Embryonic facial prominence (tissue), 1 donor: ENCODE data around the gene FRMPD1.

Source experiments
- DNase-seq: peaks from one replicate; pipeline ENCODE4 v3.0.0-alpha.2; 2016; ENCODE audit errors: extremely low spot score

FRMPD1 gene

DNA sequence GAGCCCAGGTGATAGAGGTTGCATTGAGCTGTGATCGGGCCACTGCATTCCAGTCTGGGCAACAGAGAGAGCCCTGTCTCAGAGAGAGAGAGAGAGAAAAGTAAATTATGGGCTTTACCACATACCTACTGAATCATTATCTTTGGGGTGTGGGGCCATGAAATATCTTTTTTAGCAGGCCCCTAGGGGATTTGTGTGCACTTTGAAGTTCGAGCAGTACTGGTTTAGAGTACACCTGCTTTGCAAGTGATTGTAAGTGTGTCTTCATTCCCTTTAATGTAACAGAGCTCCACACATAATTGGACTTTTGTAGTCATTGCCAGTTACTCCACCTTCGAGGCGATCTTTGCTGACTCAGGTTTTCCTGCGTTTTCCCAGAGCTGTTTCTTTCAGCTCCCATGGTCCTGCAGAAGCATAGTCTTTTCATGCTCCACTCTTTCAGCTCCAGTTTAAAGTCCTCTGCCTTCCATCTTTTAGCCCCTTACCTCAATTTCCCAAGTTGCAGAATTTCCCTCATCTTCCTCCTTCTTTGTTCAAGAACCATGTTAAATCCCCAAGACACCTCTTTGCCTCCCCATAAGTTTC is 24.0 kb upstream of the FRMPD1 start:
- DNase-seq = no peak

DNA sequence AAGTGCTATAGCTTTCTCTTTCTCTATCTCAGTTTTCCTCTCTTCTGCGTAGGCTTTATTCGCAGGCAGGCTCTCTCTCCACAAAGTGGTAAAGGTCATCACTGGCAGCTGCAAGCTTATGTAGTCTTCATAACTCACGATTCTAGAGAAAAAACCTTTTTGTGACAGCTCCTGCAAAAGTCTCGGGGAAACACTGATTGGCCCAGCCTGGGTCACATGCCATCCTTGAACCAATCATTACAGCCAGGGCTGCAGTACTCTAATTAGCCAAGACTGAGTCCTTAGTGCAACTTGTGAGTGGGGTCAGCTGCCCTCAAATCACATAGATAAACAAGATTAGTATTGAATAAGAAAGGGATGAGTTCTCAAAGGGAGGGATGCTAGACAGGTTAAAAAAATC is 18.3 kb upstream of the FRMPD1 start:
- no peak for DNase-seq

GRCh38 chr9:37635808-37636207 is 14.9 kb upstream of the FRMPD1 start:
- DNase-seq = no peak

DNA sequence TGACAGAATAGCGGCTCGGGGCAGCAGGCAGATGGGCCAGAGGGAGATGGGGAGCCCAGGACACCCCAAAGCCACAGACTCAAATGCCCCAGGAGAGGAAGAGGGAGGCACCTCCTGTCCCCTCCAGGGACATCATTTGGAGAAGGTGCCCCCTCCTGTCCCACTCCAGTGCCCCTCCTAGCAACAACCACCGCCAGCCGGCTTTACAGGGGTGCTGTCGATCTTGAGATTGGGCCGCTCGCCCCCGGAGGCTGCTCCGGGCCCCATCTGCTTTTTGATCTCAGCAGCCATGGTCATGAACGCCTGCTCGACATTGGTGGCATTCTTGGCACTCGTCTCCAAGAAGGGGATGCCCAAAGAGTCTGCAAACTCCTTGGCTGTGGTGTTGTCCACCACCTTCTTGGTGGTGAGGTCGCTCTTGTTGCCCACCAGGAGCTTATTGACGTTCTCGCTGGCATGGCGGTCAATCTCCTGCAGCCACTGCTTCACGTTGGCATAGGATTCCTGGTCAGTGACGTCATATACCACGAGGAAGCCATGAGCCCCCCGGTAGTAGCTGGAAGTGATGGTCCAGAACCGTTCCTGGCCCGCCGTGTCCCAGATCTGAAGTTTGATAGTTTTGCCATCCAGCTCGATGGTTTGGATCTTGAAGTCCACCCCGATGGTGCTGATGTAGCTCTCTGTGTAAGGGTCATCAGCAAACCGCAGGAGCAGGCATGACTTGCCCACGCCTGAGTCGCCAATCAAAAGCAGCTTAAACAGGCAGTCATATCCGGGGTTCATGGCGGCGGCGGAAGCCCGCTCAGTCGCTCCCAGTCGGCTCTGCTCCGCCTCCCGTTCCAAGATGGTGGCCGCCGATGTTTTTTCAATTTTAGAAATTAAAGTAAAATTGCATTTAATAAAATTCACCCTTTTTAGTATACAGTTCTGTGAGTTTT is 14.0 kb upstream of the FRMPD1 start:
- no peak for DNase-seq

DNA sequence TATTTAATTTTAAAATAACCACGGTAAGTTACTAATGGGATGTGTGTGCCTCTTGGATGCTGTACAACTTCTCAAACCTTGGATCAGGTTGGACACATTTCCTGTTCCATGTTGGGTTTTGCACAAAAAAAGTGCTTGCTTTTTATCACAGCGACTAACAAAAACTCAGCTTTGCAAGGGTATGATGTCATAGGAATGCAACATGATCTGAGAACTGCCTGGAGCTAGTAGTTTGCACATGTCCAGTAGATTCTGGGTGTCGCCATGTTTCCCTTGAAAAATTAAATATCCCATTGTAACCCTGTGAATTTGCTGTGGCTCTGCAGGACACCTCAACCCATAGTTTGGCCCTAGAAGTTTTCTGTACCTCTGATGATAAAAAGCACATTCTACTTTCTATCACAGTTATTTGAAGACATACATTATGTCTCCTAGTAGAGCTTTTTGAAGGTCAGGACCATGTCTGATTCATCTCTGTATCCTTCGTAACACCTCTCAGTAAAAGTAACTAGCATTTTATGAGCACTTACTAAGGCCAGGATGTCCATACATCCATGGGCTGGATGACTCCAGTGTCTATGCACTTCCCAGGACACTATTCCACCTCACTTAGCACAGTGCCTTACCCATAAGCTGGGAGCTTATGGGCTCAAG is 11.5 kb upstream of the FRMPD1 start:
- no peak for DNase-seq

GRCh38 chr9:37639841-37640240 is 10.9 kb upstream of the FRMPD1 start:
- no peak for DNase-seq

- no peak for DNase-seq
Measured at GRCh38 chr9:37640246-37640645, 10.5 kb upstream of the FRMPD1 start.

GRCh38 chr9:37641331-37641730 is 9.4 kb upstream of the FRMPD1 start:
- no peak for DNase-seq

GRCh38 chr9:37643214-37643613 is 7.5 kb upstream of the FRMPD1 start:
- DNase-seq = no peak

DNA sequence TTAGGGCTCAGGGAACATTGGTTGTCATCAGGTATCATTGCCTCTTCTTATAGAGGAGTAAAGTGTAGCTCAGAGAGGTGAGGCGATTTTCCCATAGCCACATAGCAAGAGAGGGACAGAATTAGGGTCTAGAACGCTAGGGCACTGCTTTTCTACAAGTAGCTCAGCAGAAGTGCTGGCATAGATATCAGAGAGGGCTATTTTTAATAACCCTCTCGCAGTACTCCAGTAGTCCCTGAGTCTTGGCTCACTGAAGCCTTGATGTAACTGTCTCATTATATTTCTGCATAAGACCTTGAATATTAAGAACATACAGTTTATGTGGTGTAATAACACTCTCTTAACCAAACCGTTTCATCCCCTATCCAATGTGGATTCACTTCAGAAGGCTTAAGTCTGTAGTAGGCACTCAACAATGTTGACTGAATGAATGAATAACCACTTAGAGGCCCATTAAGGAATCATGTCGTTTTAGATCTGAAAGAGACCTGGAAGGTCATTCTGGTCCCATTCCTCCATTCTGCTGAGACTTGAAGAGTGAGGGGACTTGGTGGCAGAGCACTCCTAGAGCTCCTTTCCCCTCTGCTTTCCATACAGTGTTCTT is 4.7 kb upstream of the FRMPD1 start:
- no peak for DNase-seq

DNA sequence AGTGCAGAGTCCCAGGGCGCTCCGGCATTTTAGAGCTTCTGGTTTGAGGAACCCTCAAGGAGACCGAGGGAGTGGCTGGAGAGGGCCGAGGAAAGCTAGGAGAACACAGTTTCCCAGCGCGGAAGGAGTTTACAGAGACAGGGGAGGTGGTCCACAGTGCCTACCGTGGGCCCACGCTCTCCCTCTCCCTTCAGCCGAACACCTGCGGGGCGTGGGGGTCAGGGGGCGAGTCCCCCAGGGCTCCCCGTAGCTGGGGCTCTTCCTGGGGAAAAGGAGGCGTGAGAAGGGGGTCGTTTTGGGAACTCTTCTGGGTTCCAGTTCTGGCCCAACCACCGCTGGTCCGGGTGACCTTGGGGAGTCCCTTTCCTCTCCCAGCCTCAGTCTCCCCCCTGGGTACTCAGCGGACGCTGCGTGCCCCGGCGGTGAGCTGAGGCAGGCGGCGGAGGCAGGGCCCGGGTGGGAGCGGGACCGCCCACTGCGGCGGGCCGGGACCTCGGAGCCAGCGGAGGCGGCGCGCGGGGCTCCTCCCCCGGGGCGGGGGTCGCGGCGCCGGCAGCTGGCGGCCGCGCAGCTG is 368 bp upstream of the FRMPD1 start:
- no peak for DNase-seq

DNA sequence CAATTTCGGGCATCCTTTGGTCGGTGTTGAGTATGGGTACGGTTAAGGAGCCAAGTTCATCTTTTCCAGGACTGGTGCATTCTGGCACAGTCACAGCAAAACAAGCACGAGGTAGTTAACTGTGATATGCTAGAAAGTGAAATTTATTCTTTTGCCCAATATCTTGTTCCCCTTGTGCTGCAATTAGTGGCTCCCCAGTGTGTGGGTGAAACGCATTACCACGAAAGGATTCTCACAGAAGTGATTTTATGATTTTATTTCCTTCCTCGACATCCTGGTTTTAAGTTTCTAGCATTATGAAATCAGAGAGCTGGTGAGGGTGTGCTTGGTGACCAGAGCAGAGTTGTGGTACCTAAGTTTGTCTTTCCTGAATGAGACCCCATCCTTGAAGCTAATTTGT is 1.5 kb downstream of the FRMPD1 start:
- no peak for DNase-seq

DNA sequence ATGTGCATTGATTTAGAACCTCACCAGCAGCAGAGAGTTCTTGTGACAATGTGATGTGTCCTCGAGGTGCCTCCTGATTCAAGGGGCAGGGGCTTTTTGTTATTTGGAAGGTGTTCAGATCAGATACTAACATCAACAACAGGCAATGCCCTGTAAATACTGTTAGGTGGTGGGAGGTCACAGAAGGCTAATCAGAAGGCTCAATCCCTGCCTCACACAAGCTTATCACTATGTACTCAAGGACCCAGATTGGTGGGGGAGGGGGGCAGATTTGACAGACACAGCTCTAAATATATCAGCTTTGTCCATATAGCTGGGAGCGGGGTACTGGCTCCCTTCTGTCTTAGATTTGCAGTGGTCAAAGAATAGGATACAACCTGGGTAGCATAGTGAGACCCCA is 2.6 kb downstream of the FRMPD1 start:
- no peak for DNase-seq

- DNase-seq = peak; percentile 29
Measured at GRCh38 chr9:37656936-37657335, 6.2 kb downstream of the FRMPD1 start.

DNA sequence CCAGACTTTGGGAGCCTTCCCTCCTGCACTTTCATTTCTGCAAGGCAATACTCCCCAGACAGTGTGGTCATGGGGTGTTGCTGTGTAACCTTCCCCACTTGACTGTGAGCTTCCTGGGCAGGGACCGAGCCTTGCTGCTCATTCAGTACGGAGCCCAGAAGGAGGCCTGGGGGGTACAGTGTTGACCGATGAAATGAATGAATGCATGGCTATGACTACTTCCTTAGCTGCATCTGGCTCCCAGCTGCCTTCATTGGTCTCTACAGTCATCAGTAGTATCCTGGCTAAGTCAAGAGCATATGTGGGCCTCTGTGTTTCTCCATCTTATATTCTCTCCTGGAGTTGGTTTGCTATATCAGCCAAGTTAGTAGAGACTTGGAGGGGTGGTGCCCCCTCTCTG is 9.9 kb downstream of the FRMPD1 start:
- no peak for DNase-seq

GRCh38 chr9:37663926-37664325 is 13.2 kb downstream of the FRMPD1 start:
- DNase-seq = no peak

- DNase-seq = no peak
Measured at GRCh38 chr9:37667706-37668105, 17.0 kb downstream of the FRMPD1 start.

DNA sequence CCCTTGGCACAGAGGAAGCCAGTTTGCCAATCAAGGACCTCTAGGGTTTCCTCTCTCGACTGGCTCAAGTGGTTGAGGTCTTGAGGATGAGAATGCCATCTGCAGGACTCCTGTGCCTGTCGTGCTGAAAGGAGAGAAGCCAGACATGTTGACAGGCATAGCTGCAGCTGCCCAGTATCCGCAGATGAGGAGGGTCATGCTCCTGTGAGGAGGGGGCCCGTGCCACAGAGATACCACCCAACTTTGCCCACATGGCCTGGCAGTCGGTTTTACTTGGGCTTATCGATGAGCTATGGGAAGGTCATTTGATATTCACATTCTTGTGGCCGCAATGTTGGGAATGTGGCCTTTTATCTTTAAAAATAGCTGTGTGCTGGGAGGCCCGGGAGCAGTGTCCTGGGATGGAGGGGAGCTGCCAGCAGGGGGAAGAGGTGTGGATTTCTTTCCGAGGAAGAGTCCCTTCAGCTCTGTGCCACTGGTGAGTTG is 17.4 kb downstream of the FRMPD1 start:
- no peak for DNase-seq

DNA sequence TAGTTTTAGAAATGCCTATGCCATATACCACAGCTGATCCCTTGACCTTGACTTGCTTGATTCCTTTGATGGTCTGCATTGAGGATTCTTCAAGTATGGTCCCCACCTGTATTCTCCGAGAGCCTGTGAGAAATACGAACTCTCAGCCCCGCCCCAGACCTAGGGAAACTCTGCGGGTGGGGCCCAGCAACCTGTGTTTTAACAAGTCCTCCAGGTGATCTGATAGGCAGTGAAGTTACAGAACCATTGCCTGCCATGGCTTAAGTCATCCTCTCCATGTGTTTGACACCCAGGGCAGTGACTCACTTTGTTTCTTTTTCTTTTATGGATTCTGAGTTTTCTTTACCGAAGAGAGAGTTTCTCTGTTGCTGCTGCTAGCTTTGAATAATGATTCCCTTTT is 18.5 kb downstream of the FRMPD1 start:
- DNase-seq = no peak

DNA sequence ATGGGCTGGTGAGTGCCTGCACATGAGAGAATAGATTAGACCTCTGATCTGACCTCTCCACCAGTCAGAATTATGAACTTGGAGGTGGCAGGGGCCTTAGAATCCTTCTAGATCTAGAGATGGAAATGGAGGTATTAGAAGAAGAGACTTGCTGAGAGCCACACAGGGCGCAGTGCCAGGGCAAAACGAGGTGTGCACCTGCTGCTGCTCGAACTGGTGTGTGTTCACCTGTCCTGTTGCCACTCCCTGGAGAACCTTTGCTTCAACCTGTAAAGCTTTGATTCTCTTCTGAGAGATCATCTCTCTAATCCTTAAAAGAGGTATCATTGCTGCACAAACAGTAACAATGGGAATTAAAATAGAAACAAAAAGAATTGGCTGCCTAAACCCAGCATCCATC is 24.9 kb downstream of the FRMPD1 start:
- DNase-seq = no peak

- DNase-seq = no peak
Measured at GRCh38 chr9:37676411-37676830, 25.7 kb downstream of the FRMPD1 start.

- no peak for DNase-seq
Measured at GRCh38 chr9:37677435-37677834, 26.7 kb downstream of the FRMPD1 start.
